GM18526 (cell line): Measurements from ENCODE around the gene TMEM203.

Experiments used
- POLR2A ChIP-seq: IDR thresholded peaks from 3 replicates; pipeline ENCODE4 v1.6.1; 2011; ENCODE audit not compliant: insufficient read length; ENCODE audit errors: extremely low read depth

Gene TMEM203

DNA sequence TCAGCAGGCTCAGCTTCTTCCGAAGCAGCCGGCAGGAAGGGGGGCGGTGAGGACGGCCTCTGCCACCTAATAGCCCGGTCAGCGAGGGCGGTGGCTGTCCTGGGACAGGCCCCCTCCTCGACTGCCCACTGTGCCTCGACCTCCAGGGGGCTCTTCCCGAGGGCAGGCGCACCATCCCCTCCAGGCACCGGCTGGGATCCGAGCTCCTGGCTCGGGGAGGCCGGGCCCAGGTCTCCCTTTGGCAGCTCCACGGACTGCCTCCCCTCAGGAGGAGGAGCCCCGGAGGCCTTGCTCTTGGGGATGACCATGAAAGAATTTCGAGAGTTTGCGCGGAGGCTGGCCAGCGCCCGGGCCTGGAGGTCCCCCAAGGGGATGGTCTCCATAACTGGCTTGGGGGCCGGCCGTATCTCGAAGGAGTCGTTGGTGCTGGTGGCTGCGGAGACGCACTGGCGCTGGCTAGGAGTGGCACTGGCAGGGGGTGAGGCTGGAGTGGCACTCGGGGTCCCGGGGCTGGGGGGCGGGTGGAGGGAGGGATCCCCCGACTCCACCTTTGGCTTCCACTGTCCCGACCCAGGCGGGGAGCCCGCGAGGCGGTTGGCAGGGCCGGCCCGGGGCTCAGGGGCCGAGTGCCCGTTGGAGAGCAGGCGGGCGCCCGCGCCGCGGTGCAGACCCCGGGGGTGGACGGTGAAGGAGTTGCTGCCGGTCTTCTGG lies 5.9 kb downstream of the TMEM203 start:
- TF ChIP-seq POLR2A, result no peak

DNA sequence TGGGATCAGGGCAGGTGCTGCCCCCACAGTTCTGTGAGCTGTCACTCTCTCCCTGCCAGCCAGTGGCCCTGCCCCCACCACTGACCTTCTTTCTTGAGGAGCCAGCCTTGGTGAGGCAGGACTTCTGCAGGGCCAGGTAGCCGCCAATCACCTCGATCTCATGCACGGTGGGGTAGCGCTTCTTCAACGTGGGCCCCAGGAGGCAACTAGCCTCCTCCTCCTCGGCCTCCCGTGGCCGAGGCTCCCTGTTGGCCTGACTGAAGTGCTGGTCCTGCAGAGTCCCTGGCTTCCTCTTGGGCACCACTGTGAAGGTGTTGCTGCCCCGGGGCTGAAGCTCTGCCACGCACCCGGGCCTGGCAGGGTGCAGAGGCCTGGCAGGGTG lies 6.6 kb downstream of the TMEM203 start:
- no peak for TF ChIP-seq POLR2A

DNA sequence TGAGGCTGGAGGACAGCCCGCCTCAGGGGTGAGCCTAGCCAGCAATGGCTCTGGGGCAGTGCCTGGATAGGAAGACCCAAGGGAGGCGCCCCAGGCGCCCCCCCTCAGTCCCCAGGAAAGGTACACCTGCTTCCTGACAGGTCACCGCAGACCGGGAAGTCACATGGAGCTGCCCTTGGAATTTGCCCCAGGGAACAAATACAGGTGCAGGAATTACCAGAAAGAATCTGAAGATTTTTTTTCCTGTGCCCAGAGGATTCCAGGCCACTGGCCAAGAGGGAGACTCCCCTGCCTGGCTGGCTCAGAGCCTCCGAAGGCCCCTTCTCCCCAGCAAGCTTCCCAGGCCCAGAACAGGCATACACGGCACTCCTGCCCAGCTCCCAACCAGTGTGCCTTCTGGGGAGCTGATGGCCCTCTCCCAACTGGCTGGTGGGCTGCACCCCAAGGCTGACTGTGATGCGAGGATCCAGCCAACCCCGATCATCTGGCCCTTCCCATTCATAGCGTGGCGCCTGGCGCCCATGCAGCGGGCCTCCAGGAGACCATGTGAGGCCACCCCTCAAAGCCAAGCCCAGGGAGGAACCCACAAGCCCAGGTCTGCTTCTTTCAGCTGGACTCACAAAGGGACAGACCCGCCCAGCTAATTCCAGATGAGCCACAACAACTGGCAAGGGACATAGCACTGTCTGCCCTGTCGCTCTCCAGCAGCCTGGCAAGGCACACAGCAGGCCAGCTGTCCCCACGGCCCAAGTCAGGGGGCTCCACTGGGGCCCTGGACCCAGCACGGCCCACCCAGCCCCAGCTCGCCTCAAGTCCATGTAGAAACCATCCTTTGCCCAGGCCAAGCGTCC lies 7.2 kb downstream of the TMEM203 start:
- TF ChIP-seq POLR2A, result no peak

DNA sequence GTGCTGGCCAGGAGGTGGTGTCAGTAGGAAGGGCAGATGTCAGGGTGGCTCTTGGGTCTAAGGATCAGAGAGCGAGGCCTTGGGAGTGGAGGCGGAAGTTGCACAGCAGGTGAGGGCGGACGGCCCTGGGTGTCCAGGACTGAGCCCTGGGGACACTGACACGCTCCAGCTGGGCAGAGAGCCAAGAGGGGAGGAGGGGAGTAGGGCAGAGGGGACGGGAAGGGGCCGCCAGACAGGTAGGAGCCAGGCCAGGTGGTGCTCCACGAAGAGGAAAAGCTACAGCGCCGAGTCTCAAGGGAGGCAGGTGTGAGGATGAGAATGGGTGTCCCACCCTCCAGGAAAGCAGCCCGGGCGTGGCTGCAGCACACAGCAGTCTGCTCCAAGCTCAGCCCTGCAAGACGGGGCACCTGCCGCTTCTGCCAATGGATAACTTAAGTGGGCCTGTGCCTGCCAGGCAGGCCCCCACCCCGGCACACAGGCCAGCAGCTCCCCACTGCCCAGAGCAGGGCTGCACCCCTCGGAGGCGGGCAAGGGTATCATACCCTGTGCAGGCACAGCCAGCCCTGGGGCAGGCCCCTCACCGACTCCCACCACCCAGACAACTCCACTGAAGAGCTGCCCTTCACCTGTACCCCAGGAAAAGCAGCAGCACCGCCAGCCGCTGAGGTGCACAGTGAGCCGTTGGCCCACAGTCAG lies 9.8 kb downstream of the TMEM203 start:
- TF ChIP-seq POLR2A, result no peak

DNA sequence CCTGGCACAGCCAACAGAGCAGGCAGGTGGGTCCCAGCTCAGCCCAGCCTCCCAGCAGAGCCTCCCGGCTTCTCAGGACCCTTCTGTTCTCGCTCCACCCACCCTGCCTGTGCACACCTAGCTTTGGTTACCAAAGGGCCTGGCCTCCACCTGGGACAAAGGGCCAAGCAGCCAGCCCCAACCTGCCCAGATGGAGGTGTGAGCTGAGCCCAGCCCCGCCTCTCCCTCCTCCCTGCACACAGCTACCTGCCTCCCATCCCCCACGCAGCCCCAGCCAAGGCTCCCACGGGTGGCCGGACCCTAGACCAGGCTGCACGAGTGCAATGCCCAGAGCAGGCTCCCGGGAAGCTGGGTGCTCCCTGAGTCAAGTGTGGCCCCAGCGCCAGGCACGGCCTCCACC lies 10.5 kb downstream of the TMEM203 start:
- no peak for TF ChIP-seq POLR2A

DNA sequence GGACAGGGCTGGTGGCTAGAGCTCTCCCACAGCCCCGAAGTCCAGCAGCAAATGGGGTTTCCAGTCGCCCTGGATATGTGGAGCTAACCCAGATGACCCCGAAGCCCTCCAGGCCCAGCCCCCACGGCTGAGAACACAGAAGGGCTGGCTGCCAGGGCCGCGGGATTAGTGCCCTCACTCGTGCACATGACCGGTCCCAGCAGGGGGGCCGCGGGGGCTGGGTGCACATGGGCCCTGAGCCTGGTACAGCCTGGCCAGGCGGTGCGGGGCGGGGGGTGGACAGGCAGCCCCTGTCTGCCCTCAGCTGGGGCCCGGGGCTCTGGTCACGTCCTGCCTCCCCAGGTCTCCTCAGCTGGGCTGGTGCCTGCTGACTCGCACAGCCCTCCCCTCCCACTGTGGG lies 11.1 kb downstream of the TMEM203 start:
- TF ChIP-seq POLR2A, result no peak

DNA sequence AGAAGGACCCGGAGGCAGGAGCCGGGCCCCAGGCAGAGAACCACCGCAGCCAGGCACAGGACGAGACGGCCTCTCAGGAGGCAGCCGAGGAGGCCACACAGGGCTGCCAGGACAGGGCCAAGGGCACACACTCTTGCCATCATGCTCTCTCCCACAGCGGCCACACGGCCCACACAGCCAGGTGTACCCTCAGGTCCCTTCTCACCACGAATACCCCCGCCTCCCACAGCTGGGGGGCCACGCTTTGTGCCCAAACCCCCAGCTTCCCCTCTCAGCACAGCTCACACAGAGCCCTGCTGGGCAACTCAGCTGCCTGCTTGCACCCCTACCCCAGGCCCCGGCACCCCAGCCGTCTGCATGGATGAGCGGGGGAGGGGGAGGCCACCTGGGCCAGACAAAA lies 11.7 kb downstream of the TMEM203 start:
- TF ChIP-seq POLR2A, result no peak

DNA sequence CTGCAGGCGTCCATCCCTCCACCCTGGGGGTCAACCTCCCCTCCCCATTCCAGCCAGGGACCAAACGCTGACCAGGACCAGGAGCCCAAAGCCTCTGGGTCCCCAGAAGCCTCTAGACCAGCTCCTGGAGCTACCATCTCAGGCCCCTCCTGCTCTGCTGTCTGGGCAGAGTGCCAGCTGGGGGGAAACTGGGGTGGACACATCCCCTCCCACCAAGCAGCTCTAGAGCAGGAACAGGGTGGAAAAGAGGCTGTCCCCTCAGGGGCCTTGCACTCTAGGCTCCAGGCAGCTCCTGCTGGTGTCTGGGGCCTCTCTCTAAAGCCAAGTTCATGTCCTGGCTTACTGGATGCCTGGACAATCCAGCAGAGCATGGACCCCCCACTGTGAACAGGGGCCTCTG lies 12.6 kb downstream of the TMEM203 start:
- no peak for TF ChIP-seq POLR2A

DNA sequence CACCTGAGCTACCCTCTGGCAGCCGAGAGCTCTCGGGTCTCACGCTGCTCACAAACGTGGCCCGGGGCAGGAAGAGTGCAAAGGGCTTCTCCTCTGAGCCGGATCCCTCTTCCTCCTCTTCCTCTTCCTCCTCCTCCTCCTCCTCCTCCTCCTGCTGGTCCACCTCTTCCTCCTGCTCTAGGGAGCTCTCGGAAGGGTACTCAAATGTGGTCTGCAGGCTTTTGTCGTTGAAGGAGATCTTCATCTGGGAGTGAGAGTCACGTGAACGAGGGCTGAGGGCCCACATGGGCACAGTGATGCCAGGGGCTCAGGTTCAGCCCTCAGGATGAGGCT lies 13.0 kb downstream of the TMEM203 start:
- no peak for TF ChIP-seq POLR2A

DNA sequence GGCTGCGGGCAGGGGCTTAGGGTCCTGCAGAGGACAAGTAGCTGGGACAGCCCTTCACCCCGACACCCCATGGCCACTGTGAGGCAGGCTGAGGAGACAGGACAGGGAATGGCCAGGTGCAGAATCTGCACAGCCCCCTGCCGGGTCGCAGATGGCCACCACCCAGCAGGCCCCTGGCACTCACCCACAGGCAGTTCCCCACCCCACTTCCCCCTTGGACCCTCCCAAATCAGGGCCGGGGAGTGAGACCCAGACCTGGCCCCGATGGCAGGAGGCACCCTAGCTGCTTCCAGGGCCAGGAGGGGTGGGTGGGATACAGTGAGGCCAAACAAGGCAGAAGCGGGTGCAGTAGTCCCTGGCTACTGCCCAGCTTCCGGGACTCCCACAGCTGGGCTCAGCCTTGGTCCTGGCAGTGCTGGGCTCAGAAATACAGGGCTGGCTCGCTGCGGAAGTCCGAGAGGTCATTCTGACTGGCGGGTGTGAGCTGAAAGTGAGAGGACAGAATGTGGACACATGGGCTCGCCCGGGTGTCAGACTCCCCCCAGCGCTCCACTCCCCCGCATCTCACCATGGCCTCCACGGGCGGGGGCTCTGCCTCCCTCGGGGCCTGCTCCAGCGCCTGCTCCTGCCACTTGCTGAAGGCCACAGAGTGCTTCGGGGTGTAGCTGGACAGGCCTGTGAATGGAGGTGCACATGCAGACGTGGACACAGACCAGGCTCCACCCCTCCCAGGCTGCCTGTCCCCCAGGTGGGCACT lies 13.6 kb downstream of the TMEM203 start:
- no peak for TF ChIP-seq POLR2A

DNA sequence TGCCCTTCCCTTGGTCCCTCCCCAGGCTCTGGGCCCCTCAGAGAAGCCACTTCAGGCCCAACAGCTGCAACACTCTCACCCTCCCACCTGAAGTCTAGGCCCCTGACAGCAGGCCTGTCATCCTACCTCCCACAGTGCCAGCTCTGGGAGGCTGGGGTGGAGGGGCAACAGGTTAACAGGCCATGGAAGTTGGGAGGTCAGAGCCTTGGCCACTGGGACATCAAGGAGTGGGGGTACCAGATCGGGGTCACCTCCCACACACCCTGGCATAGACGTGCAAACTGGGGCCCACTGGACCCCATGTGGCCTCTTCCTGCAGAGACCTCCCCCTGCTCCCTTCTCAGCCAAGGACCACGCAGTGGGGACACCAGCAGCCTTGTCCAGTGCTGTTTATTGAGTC lies 14.2 kb downstream of the TMEM203 start:
- TF ChIP-seq POLR2A, result no peak

DNA sequence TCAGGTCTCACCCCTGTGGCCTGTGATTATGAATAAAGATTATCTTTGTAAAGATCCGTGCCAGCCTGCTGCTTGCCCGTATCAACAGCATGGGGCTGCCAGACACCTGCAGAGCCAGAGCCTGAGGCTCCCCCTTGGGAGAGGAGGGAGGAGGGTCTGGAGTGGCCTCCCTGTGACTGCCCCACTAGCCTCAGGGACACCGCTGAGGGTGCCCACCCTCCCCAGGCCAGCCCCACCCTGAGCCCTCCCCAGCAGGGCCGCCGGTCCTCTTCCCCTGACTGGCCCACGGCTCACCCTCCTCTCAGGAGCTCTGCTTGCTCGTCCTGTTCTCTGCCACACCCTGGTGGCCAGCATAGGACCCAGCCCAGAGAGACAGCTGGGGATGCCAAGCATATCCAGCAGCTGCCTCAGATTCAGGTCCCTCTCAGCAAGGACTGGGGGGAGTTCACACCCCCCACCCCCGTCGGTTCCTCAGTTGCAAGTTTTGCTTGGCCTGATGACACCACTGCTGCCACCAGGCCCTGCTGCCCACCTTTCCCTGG lies 15.1 kb downstream of the TMEM203 start:
- no peak for TF ChIP-seq POLR2A

DNA sequence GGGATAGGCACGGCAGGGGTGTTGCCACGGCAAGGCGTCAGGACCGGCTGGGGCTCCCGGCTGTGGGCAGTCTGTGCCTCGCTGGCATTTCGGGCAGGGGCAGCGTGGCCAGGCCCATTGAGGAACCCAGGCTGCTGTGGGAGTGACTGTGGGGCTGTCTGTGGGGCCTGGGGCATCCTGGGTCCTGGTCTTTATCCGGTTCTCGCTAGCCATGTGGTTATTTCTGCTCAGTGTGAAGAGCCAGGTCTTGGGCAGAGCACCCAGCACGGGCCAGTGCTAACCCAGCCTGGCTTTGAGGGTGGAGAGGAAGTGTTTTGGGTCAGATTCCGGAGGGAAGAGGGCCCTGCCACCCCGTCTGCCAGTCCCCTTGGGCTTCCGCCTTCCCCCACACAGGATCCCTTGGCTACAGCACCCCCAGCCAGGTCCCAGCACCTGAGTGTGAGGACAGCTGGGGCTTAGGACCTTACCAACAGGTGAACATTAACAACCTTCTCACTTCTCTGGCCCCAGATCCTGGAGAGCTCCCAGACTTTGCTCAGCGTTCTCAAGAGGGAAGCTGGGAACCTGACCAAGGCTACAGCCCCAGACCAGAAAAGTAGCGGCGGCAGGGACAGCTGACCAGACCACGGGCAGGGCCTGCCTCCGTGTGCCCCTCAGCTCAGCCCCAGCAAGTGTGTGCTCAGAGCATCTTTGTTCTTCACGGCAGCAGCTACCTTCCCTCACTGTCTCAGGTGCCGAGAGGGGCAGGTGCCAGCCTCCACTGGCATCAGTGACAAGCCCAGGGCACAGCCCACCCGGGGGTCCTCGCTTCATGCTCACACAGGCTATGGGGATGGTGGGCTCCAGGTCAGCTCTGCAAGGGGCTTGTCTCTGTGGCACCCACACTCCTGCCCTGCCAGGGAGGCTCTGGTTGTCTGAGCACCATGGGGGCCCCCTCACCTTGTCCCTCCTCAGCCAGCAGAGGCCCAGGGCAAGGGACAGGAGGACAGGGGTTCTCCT lies 15.9 kb downstream of the TMEM203 start:
- TF ChIP-seq POLR2A, result no peak

DNA sequence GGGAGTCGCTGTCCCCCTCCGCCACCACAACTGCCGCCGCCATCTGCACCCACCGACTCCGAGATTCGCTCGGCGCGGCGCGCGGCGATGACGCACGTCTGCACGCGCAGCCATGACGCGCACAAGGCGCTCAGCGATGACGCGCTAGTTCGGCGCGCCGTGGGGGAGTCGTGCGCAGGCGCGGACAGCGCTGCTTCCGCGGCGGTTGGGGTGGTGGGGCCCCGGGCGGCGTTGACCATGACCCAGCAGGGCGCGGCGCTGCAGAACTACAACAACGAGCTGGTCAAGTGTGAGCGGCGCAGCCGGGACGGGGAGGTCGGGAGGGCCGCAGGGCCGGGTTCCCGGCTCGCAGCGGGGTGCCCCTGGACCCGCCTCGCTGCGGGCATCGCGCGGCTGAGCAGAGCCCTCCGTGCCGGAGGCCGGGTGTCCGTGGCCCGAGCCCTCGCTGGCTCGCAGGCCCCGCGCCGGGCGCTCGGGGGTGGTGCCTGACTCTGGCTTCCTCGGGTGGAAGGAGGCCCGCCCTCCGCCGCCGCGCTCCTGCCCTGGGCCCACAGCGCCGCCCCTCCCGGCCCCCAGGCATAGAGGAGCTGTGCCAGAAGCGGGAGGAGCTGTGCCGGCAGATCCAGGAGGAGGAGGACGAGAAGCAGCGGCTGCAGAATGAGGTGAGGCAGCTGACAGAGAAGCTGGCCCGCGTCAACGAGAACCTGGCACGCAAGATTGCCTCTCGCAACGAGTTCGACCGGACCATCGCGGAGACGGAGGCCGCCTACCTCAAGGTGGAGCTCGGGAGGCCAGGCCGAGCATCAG lies 16.8 kb downstream of the TMEM203 start, which contains the start of the genes ANAPC2 and SSNA1:
Gene ANAPC2, minus strand, starts transcription at position 71 of the 807 bp plus-strand sequence. Its CDS starts 28 bp downstream, at position 43.
Gene SSNA1, plus strand, starts transcription at position 187 of the 807 bp plus-strand sequence. Its CDS starts 51 bp downstream, at position 238.
- peak; percentile 93 for TF ChIP-seq POLR2A
